Mucosa of descending colon (tissue), 3 donors: ENCODE data around the gene DCDC1. TPM values are rescaled to one million over a fixed set of nuclear protein-coding genes. Genes with fewer than 3 reads are reported as not detected.

Experiments
- ATAC-seq: fragments of 200-7000 bp; cut with Tn5 transposase; one replicate; pipeline ENCODE4 v1.9.1; 2020; ENCODE audit warnings: mild to moderate bottlenecking, moderate library complexity
- DNase-seq, 3 donors: peaks; one replicate each; pipeline ENCODE4 v3.0.0-alpha.2; 2020
- H3K36me3 ChIP-seq: fragments of 200-600 bp; one replicate; pipeline ENCODE4 v1.8.0; 2021; ENCODE audit warnings: low read depth, mild to moderate bottlenecking
- H3K4me1 ChIP-seq: fragments of 200-600 bp; one replicate; pipeline ENCODE4 v1.8.0; 2021; ENCODE audit warnings: low read depth, mild to moderate bottlenecking
- H3K4me3 ChIP-seq: fragments of 200-600 bp; one replicate; pipeline ENCODE4 v1.8.0; 2021; ENCODE audit warnings: mild to moderate bottlenecking
- H3K9me3 ChIP-seq: fragments of 200-600 bp; one replicate; pipeline ENCODE4 v1.8.0; 2021; ENCODE audit warnings: mild to moderate bottlenecking
- CTCF ChIP-seq: fragments of 200-600 bp; IDR thresholded peaks from one replicate; pipeline ENCODE4 v1.8.0; 2022; ENCODE audit warnings: antibody characterized with exemption, mild to moderate bottlenecking
- intact Hi-C, 2 donors: fragments of 100-400 bp; cut with DNase I in 1 of 2; cut with micrococcal nuclease in 1 of 2; formaldehyde crosslinking; loops; one replicate each; pipeline versions ENCODE4 v1.11.0 to v1.11.1; 2022; cut with DNase I, micrococcal nuclease
- total RNA-seq, 3 donors: library from RNA; stranded (reverse); fragmentation: NEBNext Ultra II Directional in 2 of 3; extraction: Animal tissue kit (Norgen Biotek cat#: 25700) in 2 of 3; gene quantifications; one replicate each; pipeline versions ENCODE4 v1.2.1 to v1.2.4, GENCODE V29; 2021 to 2023
- donor health status: DM: no; HTN: no; CAD: no; lungs with moderate emphysema.
- donor health status: DM: no; HTN: no; CAD: no.
- donor health status: DM: no; HTN: yes; CAD: no.

Gene DCDC1
- total RNA-seq, 3 donors from 2014 or later, result 0.22 TPM; not detected in 2

GRCh38 chr11:30985536-30985935 lies 384.0 kb downstream of the DCDC1 start:
- H3K9me3 ChIP-seq, result no peaks in the 10 kb centered on the region
- no peak for TF ChIP-seq CTCF
- ATAC-seq (no peak), DNase-seq (no peak)
- no peak overlapping the region for H3K4me3 ChIP-seq
- no peaks in the 10 kb centered on the region for H3K4me1 ChIP-seq
- intact Hi-C loops, result no loop called here
- H3K36me3 ChIP-seq, result no peaks in the 10 kb centered on the region

- intact Hi-C loops, result no loop called here
- ATAC-seq, result no peak
- no peak for TF ChIP-seq CTCF
- Histone ChIP-seq H3K9me3 (no peaks in the 10 kb centered on the region), H3K4me1 (no peaks in the 10 kb centered on the region), H3K36me3 (no peaks in the 10 kb centered on the region), H3K4me3 (no peak overlapping the region)
- no peak for DNase-seq
These were observed 384.7 kb downstream of the DCDC1 start for GRCh38 chr11:30984827-30985226.

GRCh38 chr11:30984442-30984816 lies 385.1 kb downstream of the DCDC1 start:
- H3K36me3 ChIP-seq, result no peaks in the 10 kb centered on the region
- ATAC-seq (no peak), DNase-seq (no peak)
- no peaks in the 10 kb centered on the region for H3K9me3 ChIP-seq
- H3K4me1 ChIP-seq, result no peaks in the 10 kb centered on the region
- no peak for TF ChIP-seq CTCF
- no peak overlapping the region for H3K4me3 ChIP-seq
- intact Hi-C loops, result no loop called here

- H3K9me3 ChIP-seq, result no peaks in the 10 kb centered on the region
- DNase-seq (no peak), ATAC-seq (no peak)
- H3K4me3 ChIP-seq, result no peak overlapping the region
- no peaks in the 10 kb centered on the region for H3K4me1 ChIP-seq
- TF ChIP-seq CTCF, result no peak
- intact Hi-C loops, result no loop called here
- H3K36me3 ChIP-seq, result no peaks in the 10 kb centered on the region
These were observed 385.6 kb downstream of the DCDC1 start for GRCh38 chr11:30983776-30984441.

GRCh38 chr11:30983143-30983542 lies 386.4 kb downstream of the DCDC1 start:
- no peaks in the 10 kb centered on the region for H3K36me3 ChIP-seq
- DNase-seq, result no peak
- intact Hi-C loops, result no loop called here
- TF ChIP-seq CTCF, result no peak
- no peak for ATAC-seq
- no peaks in the 10 kb centered on the region for H3K9me3 ChIP-seq
- H3K4me1 ChIP-seq, result no peaks in the 10 kb centered on the region
- H3K4me3 ChIP-seq, result no peak overlapping the region

GRCh38 chr11:30967579-30967978 lies 402.0 kb downstream of the DCDC1 start:
- H3K36me3 ChIP-seq, result no peaks in the 10 kb centered on the region
- ATAC-seq, result no peak
- no peak for TF ChIP-seq CTCF
- no peaks in the 10 kb centered on the region for H3K4me1 ChIP-seq
- intact Hi-C loops, result no loop called here
- no peak for DNase-seq
- H3K9me3 ChIP-seq, result no peaks in the 10 kb centered on the region
- H3K4me3 ChIP-seq, result no peak overlapping the region
